WTC11 (cell line): ENCODE measurements around the gene NAB2.

Source experiments
- JUN ChIP-seq: sonication (generic); formaldehyde crosslinking; IDR thresholded peaks from 2 replicates; pipeline ENCODE4 v1.8.0; 2023; ENCODE audit warnings: mild to moderate bottlenecking, missing genetic modification reagents
- SP1 ChIP-seq: sonication (generic); formaldehyde crosslinking; conservative IDR thresholded peaks from 2 replicates; pipeline ENCODE4 v1.8.1; 2022; ENCODE audit warnings: missing genetic modification reagents
- TCF7 ChIP-seq: sonication (generic); formaldehyde crosslinking; IDR thresholded peaks from 2 replicates; pipeline ENCODE4 v1.8.0; 2022; ENCODE audit warnings: mild to moderate bottlenecking, low read depth, missing genetic modification reagents, moderate library complexity
- TEAD4 ChIP-seq: sonication (generic); formaldehyde crosslinking; IDR thresholded peaks from 2 replicates; pipeline ENCODE4 v1.8.0; 2022; ENCODE audit warnings: mild to moderate bottlenecking, missing genetic modification reagents
- ZNF121 ChIP-seq: sonication (generic); formaldehyde crosslinking; IDR thresholded peaks from 2 replicates; pipeline ENCODE4 v1.8.0; 2023; ENCODE audit warnings: missing genetic modification reagents
- TF ChIP-seq, protein P1 (sequence below): fragments of 200-600 bp; IDR thresholded peaks from 2 replicates; pipeline ENCODE4 v1.8.0; 2022; ENCODE audit warnings: antibody characterized with exemption
- TF ChIP-seq, protein P2 (sequence below): sonication (generic); formaldehyde crosslinking; IDR thresholded peaks from 2 replicates; pipeline ENCODE4 v1.8.1; 2022; ENCODE audit warnings: mild to moderate bottlenecking, missing genetic modification reagents, moderate library complexity, borderline replicate concordance
- TF ChIP-seq, protein P3 (sequence below): sonication (generic); formaldehyde crosslinking; IDR thresholded peaks from 2 replicates; pipeline ENCODE4 v1.8.0; 2022; ENCODE audit warnings: mild to moderate bottlenecking, missing genetic modification reagents
- TF ChIP-seq, protein P4 (sequence below): sonication (generic); formaldehyde crosslinking; conservative IDR thresholded peaks from 2 replicates; pipeline ENCODE4 v1.8.1; 2022; ENCODE audit warnings: mild to moderate bottlenecking, missing genetic modification reagents
- TF ChIP-seq, protein P5 (sequence below): sonication (generic); formaldehyde crosslinking; IDR thresholded peaks from 2 replicates; pipeline ENCODE4 v1.8.1; 2022; ENCODE audit warnings: missing genetic modification reagents, borderline replicate concordance

DNA sequence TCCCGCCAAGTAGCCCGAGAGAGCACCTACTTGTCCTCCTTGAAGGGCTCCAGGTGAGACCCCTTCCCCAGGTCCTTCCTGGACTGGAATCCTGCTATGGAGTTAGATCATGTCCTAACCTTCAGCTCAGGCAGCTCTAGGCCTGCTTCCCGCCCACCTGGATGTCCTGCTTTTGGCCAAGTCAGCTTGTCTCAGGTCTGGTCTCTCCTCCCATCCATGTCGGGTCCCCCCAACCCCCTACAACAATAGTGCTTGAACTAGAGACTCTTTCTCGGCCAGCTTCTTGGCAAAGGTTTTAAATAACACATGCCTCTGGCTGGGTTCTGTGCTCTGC lies 3.6 kb downstream of the NAB2 start:
- TF ChIP-seq, protein P1, sequence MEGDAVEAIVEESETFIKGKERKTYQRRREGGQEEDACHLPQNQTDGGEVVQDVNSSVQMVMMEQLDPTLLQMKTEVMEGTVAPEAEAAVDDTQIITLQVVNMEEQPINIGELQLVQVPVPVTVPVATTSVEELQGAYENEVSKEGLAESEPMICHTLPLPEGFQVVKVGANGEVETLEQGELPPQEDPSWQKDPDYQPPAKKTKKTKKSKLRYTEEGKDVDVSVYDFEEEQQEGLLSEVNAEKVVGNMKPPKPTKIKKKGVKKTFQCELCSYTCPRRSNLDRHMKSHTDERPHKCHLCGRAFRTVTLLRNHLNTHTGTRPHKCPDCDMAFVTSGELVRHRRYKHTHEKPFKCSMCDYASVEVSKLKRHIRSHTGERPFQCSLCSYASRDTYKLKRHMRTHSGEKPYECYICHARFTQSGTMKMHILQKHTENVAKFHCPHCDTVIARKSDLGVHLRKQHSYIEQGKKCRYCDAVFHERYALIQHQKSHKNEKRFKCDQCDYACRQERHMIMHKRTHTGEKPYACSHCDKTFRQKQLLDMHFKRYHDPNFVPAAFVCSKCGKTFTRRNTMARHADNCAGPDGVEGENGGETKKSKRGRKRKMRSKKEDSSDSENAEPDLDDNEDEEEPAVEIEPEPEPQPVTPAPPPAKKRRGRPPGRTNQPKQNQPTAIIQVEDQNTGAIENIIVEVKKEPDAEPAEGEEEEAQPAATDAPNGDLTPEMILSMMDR: no peak
- TF ChIP-seq, protein P2, sequence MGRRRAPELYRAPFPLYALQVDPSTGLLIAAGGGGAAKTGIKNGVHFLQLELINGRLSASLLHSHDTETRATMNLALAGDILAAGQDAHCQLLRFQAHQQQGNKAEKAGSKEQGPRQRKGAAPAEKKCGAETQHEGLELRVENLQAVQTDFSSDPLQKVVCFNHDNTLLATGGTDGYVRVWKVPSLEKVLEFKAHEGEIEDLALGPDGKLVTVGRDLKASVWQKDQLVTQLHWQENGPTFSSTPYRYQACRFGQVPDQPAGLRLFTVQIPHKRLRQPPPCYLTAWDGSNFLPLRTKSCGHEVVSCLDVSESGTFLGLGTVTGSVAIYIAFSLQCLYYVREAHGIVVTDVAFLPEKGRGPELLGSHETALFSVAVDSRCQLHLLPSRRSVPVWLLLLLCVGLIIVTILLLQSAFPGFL (CRISPR knock-in tag): no peak
- TF ChIP-seq SP1 (CRISPR knock-in tag) (no peak), TCF7 (CRISPR knock-in tag) (no peak), JUN (CRISPR knock-in tag) (no peak), ZNF121 (CRISPR knock-in tag) (no peak), TEAD4 (CRISPR knock-in tag) (no peak)
- TF ChIP-seq, protein P3, sequence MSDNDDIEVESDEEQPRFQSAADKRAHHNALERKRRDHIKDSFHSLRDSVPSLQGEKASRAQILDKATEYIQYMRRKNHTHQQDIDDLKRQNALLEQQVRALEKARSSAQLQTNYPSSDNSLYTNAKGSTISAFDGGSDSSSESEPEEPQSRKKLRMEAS (CRISPR knock-in tag): no peak
- TF ChIP-seq, protein P4, sequence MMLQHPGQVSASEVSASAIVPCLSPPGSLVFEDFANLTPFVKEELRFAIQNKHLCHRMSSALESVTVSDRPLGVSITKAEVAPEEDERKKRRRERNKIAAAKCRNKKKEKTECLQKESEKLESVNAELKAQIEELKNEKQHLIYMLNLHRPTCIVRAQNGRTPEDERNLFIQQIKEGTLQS (CRISPR knock-in tag): no peak
- TF ChIP-seq, protein P5, sequence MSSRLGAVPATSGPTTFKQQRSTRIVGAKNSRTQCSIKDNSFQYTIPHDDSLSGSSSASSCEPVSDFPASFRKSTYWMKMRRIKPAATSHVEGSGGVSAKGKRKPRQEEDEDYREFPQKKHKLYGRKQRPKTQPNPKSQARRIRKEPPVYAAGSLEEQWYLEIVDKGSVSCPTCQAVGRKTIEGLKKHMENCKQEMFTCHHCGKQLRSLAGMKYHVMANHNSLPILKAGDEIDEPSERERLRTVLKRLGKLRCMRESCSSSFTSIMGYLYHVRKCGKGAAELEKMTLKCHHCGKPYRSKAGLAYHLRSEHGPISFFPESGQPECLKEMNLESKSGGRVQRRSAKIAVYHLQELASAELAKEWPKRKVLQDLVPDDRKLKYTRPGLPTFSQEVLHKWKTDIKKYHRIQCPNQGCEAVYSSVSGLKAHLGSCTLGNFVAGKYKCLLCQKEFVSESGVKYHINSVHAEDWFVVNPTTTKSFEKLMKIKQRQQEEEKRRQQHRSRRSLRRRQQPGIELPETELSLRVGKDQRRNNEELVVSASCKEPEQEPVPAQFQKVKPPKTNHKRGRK (CRISPR knock-in tag): no peak
